Stimulated activated CD4-positive, alpha-beta T cell treated with anti-CD3 and anti-CD28 coated beads, Interleukin-2, amount 100 ng/mL, for 48 hours (primary cell): Measurements from ENCODE around the gene TENT4A.

ENCODE experiments used
- DNase-seq, 2 donors: peaks; one replicate each; pipeline ENCODE4 v3.0.0-alpha.2; 2020

TENT4A gene

DNA sequence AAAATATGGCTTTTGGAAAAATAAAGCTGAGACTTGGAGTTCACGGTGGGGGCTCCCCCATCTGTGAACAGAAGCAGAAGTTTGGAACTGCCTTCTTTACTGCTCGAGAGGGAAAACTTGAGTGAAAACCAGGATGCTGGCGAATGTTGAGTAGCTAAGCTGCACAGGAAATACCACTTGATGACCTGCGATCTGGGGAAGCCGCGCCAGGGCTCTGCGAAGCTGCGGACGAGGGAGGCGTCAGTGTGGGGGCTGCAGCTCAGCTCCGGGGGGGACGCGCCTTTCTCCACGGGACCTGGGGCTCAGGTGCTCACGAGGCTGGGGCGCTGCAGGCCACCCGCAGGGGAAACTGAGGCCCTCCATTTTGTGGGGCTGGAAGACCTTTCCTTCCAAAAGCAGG, 62.3 kb downstream of the TENT4A start:
- no peak for DNase-seq

DNA sequence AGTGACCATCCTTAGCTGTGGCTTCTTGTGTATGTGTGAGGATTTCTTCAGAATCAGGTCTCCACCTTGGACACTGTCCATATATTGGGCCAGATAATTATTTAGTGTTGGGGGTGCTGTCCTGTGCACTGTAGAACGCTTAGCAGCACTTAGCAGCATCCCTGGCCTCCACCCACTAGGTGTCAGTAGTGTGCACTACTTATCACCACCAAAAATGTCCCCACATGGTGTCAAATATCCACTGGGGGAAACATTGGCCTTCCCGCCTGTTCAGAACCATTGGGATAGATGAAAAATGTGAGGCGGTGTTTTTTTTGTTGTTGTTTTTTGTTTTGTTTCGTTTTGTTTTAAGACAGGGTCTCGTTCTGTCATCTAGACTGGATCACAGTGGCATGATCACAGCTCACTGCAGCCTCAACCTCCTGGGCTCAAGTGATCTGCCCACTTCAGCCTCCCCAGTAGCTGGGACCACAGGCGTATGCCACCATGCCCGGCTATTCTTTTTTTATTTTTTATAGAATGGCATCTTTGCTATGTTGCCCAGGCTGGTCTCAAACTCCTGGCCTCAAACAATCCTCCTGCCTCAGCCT, 67.7 kb downstream of the TENT4A start:
- peak; percentile 32 to 33 for DNase-seq

GRCh38 chr5:6781716-6782115, 68.5 kb downstream of the TENT4A start:
- DNase-seq, result no peak

GRCh38 chr5:6783787-6784186, 70.6 kb downstream of the TENT4A start:
- no peak for DNase-seq

DNA sequence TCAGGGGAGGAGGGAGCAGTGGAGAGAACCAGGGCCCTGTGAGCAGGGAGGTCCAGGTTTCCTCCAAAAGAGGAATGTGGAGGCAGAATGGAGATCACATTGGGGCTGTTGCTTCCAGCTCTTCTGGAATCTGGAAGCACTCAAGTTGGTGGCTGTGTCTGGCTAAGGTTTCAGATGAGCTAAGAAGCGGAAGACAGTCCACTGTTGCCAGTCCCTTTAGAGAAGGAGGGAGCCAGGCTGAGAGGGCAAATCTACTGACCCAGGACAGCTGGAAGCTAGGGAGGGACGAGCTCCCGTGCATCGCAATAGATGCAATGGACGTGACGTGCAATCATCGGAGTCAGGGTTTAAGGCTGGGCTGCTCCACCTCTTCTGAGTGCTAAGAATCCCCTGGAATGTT, 71.2 kb downstream of the TENT4A start:
- DNase-seq, result no peak

DNA sequence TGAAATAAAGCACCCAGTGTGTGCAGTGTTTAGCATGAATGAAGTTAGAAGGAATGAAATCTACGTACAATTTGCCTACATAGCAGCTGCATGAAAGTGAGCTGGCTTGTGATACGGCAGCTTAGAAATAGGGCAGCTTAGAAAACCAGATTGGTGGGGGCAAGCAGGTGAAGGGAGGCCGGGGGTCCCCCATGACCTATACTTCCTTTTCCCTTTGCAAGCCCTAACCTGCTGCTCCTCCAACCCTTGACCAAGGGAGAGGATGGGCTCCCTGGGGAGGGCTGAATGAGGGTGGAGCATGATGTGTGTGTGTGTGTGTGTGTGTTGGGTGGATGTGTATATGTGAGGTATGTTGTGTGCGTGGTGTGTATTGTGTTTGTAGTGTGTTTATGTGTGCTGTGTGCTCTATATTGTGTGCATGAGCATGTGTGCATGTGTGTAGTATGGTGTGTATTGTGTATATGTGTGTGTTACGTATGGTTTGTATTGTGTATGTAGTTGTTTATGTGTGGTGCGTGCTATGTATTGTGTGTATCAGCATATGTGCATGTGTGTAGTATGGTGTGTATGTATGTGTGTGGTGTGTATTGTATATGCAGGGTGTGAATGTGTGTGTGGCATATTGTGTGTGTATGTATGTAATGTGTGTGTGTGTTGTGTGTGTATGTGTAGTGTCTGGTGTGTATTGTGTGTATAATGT, 72.1 kb downstream of the TENT4A start:
- DNase-seq, result no peak

GRCh38 chr5:6785861-6786180, 72.6 kb downstream of the TENT4A start:
- no peak for DNase-seq

DNA sequence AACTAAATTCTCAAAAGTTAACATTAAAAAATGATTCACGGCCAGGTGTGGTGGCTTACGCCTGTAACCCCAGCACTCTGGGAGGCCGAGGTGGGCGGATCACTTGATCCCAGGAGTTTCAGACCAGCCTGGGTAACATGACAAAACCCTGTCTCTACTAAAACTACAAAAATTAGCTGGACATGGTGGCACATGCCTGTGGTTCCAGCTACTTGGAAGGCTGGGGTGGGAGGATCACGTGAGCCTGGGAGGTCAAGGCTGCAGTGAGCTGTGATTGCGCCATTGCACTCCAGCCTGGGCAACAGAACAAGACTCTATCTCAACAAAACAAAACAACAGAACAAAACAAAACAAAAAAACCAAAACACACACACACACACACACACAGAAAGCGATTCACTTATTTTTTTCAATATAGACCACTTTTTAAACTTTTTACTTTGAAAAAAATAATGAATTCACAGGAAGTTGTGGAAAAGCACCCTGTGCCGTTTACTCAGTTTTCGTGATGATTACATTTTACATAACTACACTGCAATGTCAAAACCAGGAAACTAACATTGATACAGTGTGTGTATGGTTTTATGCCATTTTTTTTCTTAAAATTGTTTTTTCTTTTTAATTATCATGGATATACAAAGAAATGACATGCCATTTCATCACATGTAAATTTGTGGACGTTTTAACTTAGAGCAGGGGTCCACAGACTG, 73.7 kb downstream of the TENT4A start:
- no peak for DNase-seq

DNA sequence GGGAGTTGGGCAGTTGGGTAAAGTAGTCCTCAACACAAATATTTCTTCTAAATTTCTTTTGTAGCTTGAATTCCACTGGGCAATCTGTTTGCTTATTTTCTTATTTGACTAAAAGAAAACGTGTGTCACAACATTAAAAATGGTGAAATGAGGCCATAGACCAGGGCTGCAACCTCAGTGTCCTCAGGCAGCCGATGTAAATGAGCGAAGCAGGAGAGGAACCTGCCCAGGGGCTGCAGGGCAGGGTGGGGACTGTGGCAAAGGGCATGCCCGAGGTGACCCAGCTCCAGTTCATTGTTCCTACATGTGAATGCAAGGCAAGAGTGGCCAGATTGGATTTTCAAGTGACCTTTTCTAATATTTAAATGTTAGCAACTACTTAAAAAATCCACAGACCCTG, 74.7 kb downstream of the TENT4A start:
- DNase-seq, result no peak

- no peak for DNase-seq
These were observed 75.2 kb downstream of the TENT4A start for GRCh38 chr5:6788439-6788838.

- no peak for DNase-seq
These were observed 75.9 kb downstream of the TENT4A start for GRCh38 chr5:6788956-6789649.

DNA sequence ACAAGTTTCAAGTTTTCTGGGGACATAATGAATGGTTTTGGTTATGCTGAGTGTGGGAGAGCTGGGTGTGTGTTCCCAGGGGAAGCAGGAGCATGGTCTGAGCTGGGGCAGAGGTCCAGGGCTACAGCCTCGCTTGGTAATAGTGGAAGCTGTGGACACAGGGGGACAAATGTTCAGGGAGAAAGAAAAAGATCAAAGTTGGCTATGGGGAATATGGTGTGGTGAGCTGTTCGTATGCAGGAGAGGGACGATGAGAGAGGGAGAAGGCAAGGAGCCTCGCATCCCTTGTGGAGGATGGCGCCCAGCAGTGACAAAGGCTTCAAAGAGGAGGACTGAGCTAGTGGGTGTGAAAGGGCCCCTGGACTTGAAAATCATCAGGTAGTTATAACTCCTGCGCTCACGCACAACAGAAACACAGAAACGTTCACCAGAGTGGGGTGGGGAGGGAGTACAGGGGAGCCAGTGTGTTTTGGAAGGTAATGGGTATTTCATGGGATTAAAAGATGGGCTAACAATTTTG, 77.2 kb downstream of the TENT4A start:
- DNase-seq, result no peak

DNA sequence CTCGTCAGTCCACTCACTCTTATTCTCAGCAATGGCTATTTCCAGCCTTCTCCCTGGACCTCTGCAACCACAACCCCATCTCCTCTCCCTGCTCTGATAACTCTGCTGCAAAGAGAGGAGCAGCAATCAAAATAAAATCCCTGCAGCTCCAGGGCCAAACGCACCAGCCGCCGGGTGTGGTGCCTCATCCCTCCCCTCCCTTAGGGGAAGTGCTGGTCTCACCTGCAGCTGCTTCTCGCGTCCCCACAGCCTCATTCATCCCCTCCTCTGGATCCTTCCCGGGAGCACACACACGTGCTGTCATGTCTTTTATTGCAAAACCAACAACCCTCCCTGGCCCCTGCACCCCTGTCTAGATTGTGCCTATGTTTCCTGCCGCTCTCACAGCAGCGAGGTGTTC, 77.8 kb downstream of the TENT4A start:
- no peak for DNase-seq

DNA sequence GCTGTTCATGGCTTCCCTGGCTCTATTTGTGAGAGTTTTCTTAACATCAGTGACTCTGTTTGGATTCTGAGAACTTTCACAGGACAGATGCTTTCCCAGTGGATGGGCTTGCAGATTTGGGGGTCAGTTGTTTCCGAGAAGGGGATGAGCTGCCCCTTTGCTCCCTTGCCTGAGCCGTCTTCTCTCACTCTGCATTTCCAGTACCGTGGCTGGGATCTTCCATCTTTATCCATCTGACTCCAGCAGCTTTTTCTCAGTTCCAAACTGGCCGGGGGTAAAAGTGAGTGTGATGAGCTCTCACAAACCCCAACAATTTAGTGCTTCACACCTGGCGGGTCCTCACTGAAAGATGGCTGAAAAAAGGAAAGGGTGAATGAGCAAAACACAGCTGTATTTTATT, 79.1 kb downstream of the TENT4A start:
- DNase-seq, result no peak

DNA sequence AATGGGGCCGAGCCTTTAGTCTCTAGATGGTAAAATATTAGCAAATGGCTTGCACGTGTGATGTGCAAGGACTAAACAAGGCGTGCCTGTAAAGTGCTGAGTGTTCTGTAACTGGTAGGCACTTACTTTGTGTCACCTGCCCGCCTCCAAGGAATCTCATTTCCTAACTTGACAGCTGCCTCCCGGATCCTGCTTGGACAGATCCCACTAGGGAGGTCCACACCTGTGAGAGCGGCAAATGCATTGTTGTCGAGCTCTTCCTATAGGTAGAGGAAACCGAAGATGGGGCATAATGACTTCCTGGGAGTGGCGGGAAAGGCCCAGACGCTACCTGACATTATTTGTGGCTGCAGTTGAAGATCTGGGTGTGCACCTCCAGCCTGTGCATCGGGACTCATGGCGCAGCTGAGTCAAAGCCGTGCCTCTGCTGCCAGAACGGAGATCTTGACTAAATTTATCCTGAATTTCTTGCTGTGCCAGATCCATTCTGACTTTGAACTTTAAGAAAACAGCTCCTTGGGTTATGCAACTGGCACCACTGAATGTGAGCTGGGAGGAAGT, 79.8 kb downstream of the TENT4A start:
- DNase-seq, result no peak

DNA sequence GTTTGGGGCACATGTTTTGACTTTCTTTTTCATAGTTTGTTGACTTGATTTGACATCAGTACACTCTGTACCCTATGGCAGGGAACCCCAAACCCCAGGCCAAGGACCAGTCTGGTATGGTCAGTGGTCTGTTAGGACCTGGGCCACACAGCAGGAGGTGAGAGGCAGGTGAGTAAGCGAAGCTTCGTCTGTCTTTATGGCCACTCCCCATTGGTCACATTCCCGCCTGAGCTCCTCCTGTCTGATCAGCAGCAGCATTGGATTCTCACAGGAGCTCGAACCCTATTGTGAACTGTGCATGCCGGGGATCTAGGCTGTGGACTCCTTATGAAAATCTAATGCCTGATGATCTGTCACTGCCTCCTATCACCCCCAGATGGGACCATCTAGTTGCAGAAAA, 88.0 kb downstream of the TENT4A start:
- no peak for DNase-seq

GRCh38 chr5:6803981-6804550, 90.8 kb downstream of the TENT4A start:
- DNase-seq, result no peak

GRCh38 chr5:6804766-6805501, 91.7 kb downstream of the TENT4A start:
- DNase-seq, result no peak

GRCh38 chr5:6805841-6806240, 92.6 kb downstream of the TENT4A start:
- DNase-seq, result no peak
